C4-2B (cell line): ENCODE measurements around the gene DLGAP1.

Experiments
- CTCF ChIP-seq: fragments of 450-650 bp; conservative IDR thresholded peaks from 2 replicates; pipeline ENCODE4 v1.5.1; 2017; ENCODE audit warnings: mild to moderate bottlenecking
- ZFX ChIP-seq: fragments of 450-650 bp; IDR thresholded peaks from 2 replicates; pipeline ENCODE4 v1.6.1; 2017

GRCh38 chr18:4270988-4271387, 184.1 kb downstream of the DLGAP1 start:
- TF ChIP-seq CTCF (no peak), ZFX (no peak)
